Renal cortical epithelial cell (primary cell): ENCODE measurements around the gene STKLD1. TPM values are rescaled to one million over a fixed set of nuclear protein-coding genes. Genes with fewer than 3 reads are reported as not detected.

Experiments used
- DNase-seq: peaks from one replicate; pipeline ENCODE4 v3.0.0-alpha.2; 2011; ENCODE audit warnings: low read depth
- total RNA-seq: library from RNA; depleted of rRNA; stranded (reverse); fragments of >200 nt; gene quantifications from 2 replicates; pipeline ENCODE4 v1.2.3, GENCODE V29; 2014

The STKLD1 gene
- total RNA-seq, 1 donor from 2014 or later: 0.40 TPM

DNA sequence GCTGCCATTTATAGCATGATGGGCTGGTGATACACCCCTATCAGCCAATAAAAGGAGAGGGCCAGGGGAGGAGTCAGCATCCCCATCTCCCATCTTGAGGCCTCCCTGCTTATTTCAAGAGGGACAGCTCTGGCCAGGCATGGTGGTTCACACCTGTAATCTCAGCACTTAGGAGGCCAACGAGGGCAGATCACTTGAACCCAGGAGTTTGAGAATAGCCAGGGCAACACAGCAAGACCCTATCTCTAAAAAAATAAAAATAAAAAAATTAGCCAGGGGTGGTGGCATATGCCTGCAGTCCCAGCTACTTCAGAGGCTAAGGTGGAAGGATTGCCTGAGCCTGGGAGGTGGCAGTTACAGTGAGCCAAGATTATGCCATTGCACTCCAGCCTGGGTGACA lies 31.9 kb downstream of the STKLD1 start:
- no peak for DNase-seq

- no peak for DNase-seq
Measured at GRCh38 chr9:133415170-133415569, 39.0 kb downstream of the STKLD1 start.

GRCh38 chr9:133417541-133418461 lies 41.6 kb downstream of the STKLD1 start, which contains the start of gene REXO4:
REXO4 (minus strand) TSS chr9:133418010; CDS start chr9:133417844, 166 bp downstream.
- DNase-seq: peak; percentile 59

- DNase-seq: no peak
Measured at GRCh38 chr9:133419005-133419404, 42.8 kb downstream of the STKLD1 start.

DNA sequence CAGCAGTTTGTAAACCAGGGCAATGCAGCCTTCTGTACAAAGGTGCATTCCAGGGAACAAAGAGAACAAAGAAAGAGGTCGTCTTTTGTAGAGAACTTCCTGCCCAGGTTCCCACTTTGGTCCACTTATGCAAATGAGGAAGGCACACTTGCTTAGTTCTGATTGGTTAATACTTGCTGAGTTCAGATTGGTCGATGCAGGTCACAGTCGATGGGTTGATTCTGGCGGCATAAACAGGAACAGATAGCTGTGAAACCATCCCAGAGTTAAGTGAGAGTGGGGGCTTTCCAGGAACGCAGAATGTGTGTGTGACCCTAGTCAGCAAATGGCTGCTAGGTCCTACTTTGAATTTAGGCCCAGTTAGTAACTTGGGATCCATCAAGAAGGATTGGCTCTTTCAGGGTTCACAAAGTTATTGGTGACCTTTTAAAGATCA lies 44.2 kb downstream of the STKLD1 start:
- DNase-seq: no peak

DNA sequence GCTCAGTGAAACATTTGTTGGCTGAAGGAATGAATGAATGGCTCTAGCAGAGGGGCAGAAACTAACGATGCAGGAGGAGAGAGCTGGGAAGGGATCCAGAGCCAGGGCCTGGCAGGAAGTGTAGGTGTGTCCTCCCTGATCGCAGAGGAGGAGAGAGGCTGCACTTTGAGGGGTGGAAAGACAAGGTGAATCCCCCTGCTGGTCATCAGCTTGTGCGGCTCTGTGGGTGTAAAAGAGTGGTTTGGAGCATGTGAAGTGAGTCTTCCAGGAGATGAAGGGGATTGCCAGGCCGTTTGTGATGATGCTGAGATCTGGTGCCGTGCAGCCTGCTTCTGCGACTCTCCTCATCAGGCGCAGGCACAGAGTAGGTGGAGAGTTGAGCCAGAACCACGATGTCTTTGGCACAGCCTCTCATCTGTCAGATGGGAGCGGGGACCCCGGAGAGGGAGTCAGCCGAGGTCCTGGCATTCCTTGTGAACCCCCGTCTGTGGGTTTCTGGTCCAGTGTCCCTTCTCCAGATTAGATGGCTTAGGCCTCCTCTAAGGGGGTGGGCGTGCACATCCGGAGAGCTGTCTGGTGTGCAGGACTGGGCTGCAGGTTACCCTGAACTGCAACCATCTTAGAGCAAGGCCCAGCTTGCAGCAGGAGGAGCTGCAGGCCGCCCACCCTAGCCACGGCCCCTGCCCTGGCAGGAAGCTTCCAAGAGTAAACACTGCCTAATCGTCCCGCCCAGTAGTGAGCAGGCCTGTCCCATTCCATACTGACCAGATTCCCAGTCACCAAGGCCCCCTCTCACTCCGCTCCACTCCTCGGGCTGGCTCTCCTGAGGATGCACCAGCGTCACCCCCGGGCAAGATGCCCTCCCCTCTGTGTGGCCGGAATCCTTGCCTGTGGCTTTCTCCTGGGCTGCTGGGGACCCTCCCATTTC lies 45.7 kb downstream of the STKLD1 start, which contains the start of gene ADAMTS13:
TSS of gene ADAMTS13 (plus strand) at position 753 of the 928 bp plus-strand sequence. CDS start at position 830, 77 bp downstream.
- no peak for DNase-seq

DNA sequence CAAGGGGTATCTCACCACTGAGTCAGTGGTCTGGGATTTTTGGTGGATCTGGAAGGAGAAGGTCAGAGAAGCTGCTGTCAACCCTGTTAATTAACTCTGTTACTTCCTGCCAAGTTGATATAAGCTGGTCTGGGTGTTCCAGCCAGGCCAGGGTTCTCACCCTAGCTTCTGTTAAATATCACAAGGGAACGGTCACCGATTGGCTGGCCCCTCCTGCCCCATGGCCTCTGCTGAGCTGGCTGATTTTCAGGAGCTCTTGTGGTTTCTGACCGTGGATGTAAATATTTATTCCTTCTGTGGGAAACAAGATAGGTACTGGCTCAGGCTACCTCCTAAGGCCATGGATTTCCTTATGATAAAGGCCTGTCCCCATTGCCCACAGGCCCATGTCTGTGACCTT lies 47.0 kb downstream of the STKLD1 start:
- DNase-seq: no peak

DNA sequence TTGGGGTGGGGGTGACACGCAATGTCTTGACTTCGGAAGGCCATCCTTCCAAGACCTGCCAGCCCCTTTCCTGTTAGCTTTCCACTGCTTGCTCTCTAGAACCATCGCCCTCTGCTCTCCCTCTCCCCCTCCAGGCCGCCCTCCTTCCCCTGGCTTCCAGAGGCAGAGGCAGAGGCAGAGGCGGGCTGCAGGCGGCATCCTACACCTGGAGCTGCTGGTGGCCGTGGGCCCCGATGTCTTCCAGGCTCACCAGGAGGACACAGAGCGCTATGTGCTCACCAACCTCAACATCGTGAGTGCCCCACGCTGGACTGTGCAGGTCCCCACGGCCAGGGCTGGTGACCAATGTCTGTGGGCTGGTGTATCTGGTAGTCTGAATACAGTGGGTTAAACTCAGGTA lies 48.0 kb downstream of the STKLD1 start:
- DNase-seq: no peak

DNA sequence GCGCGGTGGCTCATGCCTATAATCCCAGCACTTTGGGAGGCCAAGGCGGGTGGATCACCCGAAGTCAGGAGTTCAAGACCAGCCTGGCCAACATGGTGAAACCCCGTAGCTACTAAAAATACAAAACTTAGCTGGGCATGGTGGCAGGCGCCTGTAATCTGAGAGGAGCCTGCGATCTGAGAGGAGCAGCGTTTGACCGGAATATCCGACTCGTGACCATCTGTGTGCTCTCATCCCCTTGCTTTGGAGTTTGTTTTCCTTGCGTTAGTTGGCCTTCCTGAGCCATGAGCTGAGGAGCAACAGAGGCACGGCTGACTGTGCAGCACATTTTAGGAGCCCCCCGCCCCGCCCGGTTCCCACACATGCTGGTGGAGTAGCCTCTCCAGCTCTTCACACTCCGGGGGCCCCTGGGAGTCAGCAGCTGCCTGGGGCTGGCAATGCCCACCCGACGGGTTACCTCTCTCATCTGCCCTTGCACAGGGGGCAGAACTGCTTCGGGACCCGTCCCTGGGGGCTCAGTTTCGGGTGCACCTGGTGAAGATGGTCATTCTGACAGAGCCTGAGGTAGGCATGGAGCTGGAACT lies 49.0 kb downstream of the STKLD1 start:
- DNase-seq: no peak

GRCh38 chr9:133426011-133426410 lies 49.8 kb downstream of the STKLD1 start:
- no peak for DNase-seq

- no peak for DNase-seq
Measured at GRCh38 chr9:133427658-133428348, 51.6 kb downstream of the STKLD1 start.

DNA sequence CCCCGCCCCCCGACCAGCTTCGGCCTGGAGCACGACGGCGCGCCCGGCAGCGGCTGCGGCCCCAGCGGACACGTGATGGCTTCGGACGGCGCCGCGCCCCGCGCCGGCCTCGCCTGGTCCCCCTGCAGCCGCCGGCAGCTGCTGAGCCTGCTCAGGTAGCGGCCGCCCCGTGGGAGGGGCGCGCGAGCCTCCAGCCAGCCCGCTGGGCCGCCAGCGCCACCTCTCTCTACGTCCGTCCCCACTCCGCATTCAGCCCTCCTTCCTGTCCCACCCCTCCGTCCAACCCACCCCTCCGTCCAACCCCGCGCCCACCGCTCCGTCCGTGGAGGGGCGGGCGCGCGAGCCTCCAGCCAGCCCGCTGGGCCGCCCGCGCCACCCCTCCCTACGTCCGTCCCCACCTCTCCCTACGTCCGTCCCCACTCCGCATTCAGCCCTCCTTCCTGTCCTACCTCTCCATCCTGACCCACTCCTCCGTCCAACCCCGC lies 52.5 kb downstream of the STKLD1 start:
- DNase-seq: no peak

GRCh38 chr9:133429214-133429613 lies 53.0 kb downstream of the STKLD1 start:
- DNase-seq: no peak

GRCh38 chr9:133429641-133430161 lies 53.5 kb downstream of the STKLD1 start:
- no peak for DNase-seq

DNA sequence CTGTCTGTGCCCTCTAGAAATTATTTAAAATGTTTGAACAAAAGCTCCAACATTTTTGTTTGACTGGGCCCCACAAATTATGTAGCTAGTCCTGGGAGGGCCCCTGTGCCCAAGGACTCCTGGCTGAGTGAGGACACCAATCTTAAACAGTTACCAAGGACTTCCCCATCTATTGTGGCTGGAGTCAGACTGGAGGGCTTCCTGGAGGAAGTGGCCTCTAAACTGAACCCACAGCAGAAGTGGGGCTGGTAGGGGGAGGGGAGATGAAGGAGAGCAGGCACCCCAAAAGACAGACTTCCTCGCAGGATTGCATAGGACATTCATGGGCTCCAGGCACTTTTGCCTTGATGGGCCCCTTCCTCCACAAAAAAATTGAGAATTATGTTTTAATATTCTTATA lies 54.1 kb downstream of the STKLD1 start:
- no peak for DNase-seq

DNA sequence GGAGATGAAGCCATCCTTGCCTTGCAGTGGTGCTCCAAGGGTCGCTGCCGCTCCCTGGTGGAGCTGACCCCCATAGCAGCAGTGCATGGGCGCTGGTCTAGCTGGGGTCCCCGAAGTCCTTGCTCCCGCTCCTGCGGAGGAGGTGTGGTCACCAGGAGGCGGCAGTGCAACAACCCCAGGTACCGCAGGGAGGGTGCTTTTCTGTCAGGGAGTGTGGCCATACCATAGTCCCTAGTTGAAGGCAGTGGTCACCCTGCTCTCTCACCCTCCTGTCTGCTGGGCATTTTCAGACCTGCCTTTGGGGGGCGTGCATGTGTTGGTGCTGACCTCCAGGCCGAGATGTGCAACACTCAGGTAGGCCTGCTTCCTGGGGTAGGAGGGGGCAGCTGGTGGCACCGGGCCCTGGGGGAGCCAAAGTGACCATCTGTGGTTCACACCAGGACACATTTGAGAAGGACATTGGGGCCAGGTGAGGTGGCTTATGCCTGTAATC lies 57.2 kb downstream of the STKLD1 start:
- DNase-seq: no peak

- no peak for DNase-seq
Measured at GRCh38 chr9:133436681-133437080, 60.5 kb downstream of the STKLD1 start.

DNA sequence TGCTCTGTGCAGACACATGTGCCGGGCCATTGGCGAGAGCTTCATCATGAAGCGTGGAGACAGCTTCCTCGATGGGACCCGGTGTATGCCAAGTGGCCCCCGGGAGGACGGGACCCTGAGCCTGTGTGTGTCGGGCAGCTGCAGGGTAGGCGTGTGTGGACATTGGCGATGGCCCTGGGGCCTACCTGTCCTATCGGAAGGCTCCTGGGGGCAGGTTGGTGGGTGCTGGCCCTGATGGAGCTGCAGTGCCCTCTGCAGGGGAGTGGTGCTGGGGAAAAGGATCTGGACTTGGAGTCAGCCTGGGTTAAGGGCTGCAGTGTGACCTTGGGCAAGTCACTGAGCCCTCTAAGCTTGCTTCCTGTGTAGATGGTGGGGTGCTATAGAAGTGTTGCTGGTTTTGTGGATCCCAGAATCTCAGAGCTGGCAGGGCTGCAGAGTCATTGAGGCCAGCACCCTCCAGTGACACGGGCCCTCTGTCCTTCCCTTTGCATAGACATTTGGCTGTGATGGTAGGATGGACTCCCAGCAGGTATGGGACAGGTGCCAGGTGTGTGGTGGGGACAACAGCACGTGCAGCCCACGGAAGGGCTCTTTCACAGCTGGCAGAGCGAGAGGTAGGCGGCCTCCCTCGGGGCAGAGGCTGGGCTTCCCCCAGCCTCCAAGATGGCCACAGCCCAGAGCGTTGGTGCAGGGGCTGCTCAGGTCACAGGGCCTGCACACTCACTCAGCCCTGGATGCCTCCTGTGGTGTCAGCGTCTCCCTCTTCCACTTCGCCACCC lies 61.8 kb downstream of the STKLD1 start:
- DNase-seq: no peak

GRCh38 chr9:133439337-133439736 lies 63.2 kb downstream of the STKLD1 start:
- no peak for DNase-seq

GRCh38 chr9:133440874-133441273 lies 64.7 kb downstream of the STKLD1 start:
- no peak for DNase-seq
